Peyer's patch (tissue), 4 donors: ENCODE data around the gene RFTN2. TPM values are rescaled to one million over a fixed set of nuclear protein-coding genes. Genes with fewer than 3 reads are reported as not detected.
"Not testable (repeated sequence)": the region's sequence is repeated elsewhere in the genome, so short reads cannot be mapped to it uniquely, and the experiment has no call there.

Source experiments
- DNase-seq, 3 donors: peaks; one replicate each; pipeline ENCODE4 v3.0.0-alpha.2; 2017 to 2019
- H3K27ac ChIP-seq, 4 donors: fragments of 200-600 bp; sonication (generic); one replicate each; pipeline ENCODE4 v1.5.1; 2016 to 2019
- H3K27me3 ChIP-seq, 2 donors: fragments of 200-600 bp; sonication (generic); one replicate each; pipeline ENCODE4 v1.5.1; 2019
- H3K36me3 ChIP-seq, 3 donors: fragments of 200-600 bp; sonication (generic); one replicate each; pipeline ENCODE4 v1.5.1; 2016 to 2019
- H3K4me1 ChIP-seq, 4 donors: fragments of 200-600 bp; sonication (generic); one replicate each; pipeline ENCODE4 v1.5.1; 2016 to 2019
- H3K4me3 ChIP-seq, 4 donors: fragments of 200-600 bp; sonication (generic); 1 replicate in 3 of 4; 2 replicates in 1 of 4; pipeline ENCODE4 v1.5.1; 2016 to 2019; ENCODE audit warnings: mild to moderate bottlenecking in 1 of 4
- H3K9me3 ChIP-seq, 4 donors: fragments of 200-600 bp; sonication (generic); one replicate each; pipeline ENCODE4 v1.5.1; 2016 to 2019; ENCODE audit warnings: mild to moderate bottlenecking in 1 of 4
- CTCF ChIP-seq, 6 experiments: fragments of 450-650 bp in 4 of 6; fragments of 200-600 bp in 2 of 6; sonication (generic) in 1 of 6; IDR thresholded peaks; one replicate each; pipeline ENCODE4 v1.5.1; 2017 to 2019; ENCODE audit warnings: antibody characterized with exemption in 6 of 6, mild to moderate bottlenecking in 3 of 6, moderate library complexity in 1 of 6
- POLR2A ChIP-seq, 2 donors: fragments of 450-650 bp; IDR thresholded peaks; one replicate each; pipeline ENCODE4 v1.5.1; 2017; ENCODE audit warnings: antibody characterized with exemption in 2 of 2, mild to moderate bottlenecking in 2 of 2, moderate library complexity in 2 of 2
- total RNA-seq, 4 donors: library from RNA; depleted of rRNA; stranded (reverse); fragments of >200 nt; gene quantifications; one replicate each; pipeline ENCODE4 v1.1.0, GENCODE V29; 2016

RFTN2 gene
- total RNA-seq, 4 donors from 2014 or later: 0.47 to 9.9 (median 1.2) TPM

DNA sequence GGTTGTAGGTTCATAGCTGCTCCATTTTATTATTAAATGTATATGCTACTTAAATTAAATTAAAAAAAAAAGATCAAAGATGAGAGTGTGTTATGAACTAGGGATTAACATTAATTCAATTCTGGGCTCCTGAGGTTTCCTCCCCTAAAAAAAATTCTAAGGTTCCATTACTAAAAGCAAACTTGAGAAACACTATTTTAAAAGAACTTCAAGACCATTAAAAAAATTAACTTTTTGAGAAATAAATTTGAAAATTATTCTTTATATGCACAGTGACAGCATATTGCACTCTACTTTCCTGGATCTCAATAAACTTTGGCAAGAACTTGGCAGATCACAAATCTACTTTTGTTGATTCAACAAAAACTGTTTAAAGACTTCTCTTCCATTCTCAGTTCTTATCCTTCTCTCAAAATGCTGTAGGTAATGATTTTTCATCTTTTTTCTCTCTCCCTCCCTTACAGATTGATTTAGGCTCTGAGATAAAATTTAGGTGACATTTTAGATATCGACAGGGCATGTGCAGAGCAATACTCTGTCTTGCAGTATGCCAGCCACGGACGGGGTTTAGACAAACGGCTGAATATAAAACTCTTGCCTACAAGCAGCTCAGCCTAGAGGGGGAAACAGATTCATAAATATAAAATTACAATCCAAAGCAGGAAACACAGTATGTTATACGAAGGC, 29.2 kb upstream of the RFTN2 start:
- H3K27ac ChIP-seq: peak overlapping the region; percentile 71 to 83 (median 79)
- no peak for DNase-seq
- peak overlapping the region; percentile 53 to 83 (median 80) for H3K4me3 ChIP-seq
- TF ChIP-seq CTCF (IDR thresholded peaks at IDR 0.05) (no peak), POLR2A (IDR thresholded peaks at IDR 0.05) (no peak)
- no peaks in the 10 kb centered on the region for H3K27me3 ChIP-seq
- no peaks in the 10 kb centered on the region for H3K36me3 ChIP-seq
- no peaks in the 10 kb centered on the region for H3K9me3 ChIP-seq
- peaks cover 0 to 30% (median 9%) of the 10 kb centered on the region in 4 donors for H3K4me1 ChIP-seq

DNA sequence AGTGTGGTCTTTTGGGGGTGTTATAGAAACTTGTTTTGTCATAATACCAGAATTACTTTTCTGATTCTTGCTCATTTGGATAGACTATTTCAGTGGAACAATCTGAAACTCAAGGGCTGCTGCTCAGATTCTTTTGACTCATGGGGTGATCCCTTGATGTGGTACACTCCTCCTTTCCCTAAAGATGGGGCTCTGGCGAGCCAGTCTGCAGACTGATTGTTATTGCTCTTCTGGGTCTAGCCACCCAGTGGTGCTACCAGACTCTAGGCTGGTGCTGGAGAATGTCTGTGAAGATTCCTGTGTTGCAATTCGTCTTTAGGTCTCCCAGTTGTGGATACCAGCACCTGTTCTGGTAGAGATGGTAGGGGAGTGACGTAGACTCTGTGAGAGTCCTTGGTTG, 25.6 kb upstream of the RFTN2 start:
- no peaks in the 10 kb centered on the region for H3K27me3 ChIP-seq
- peaks cover 0 to 1% (median 0%) of the 10 kb centered on the region in 4 donors for H3K4me1 ChIP-seq
- H3K27ac ChIP-seq: no peak overlapping the region
- no peak for TF ChIP-seq POLR2A (IDR thresholded peaks at IDR 0.05)
- TF ChIP-seq CTCF (IDR thresholded peaks at IDR 0.05): no peak
- no peak overlapping the region for H3K4me3 ChIP-seq
- DNase-seq: no peak
- H3K36me3 ChIP-seq: no peaks in the 10 kb centered on the region
- H3K9me3 ChIP-seq: no peaks in the 10 kb centered on the region

DNA sequence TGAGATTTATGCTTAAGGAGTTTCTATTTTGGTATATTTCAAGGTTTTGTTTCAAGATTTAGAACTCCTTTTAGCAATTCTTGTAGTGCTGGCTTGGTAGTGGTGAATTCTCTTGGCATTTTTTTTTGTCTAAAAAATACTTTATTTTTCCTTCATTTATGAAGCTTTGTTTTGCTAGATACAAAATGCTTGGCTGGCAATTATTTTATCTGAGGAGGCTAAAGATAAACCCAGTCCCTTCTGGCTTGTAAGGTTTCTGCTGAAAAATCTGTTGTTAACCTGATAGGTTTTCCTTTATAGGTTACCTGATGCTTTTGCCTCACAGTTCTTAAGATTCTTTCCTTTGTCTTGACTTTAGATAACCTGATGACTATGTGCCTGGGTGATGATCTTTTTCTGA, 24.3 kb upstream of the RFTN2 start:
- H3K9me3 ChIP-seq, H3K4me1 ChIP-seq, DNase-seq, H3K4me3 ChIP-seq, H3K27ac ChIP-seq, H3K27me3 ChIP-seq, H3K36me3 ChIP-seq: not testable (repeated sequence)

DNA sequence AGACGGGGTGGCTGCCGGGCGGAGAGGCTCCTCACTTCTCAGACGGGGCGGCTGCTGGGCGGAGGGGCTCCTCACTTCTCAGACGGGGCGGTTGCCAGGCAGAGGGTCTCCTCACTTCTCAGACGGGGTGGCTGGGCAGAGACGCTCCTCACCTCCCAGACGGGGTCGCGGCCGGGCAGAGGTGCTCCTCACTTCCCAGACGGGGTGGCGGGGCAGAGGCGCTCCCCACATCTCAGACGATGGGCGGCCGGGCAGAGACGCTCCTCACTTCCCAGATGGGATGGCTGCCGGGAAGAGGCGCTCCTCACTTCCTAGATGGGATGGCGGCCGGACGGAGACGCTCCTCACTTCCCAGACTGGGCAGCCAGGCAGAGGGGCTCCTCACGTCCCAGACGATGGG, 21.2 kb upstream of the RFTN2 start:
- not testable (repeated sequence) for H3K4me3 ChIP-seq

DNA sequence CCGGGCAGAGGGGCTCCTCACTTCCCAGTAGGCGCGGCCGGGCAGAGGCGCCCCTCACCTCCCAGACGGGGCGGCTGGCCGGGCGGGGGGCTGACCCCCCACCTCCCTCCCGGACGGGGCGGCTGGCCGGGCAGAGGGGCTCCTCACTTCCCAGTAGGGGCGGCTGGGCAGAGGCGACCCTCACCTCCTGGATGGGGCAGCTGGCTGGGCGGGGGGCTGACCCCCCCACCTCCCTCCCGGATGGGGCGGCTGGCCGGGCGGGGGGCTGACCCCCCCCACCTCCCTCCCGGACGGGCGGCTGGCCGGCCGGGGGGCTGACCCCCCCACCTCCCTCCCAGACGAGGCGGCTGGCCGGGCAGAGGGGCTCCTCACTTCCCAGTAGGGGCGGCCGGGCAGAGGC, 20.6 kb upstream of the RFTN2 start:
- not testable (repeated sequence) for H3K9me3 ChIP-seq, H3K27me3 ChIP-seq, H3K4me1 ChIP-seq, H3K27ac ChIP-seq, DNase-seq, H3K36me3 ChIP-seq, H3K4me3 ChIP-seq

More for the DNA sequence above, 21.2 kb upstream of the RFTN2 start:
- H3K9me3 ChIP-seq, H3K4me1 ChIP-seq, DNase-seq, H3K27me3 ChIP-seq, H3K27ac ChIP-seq, H3K36me3 ChIP-seq: not testable (repeated sequence)

- DNase-seq: not testable (repeated sequence)
These were observed 19.8 kb upstream of the RFTN2 start for GRCh38 chr2:197695206-197695605.

DNA sequence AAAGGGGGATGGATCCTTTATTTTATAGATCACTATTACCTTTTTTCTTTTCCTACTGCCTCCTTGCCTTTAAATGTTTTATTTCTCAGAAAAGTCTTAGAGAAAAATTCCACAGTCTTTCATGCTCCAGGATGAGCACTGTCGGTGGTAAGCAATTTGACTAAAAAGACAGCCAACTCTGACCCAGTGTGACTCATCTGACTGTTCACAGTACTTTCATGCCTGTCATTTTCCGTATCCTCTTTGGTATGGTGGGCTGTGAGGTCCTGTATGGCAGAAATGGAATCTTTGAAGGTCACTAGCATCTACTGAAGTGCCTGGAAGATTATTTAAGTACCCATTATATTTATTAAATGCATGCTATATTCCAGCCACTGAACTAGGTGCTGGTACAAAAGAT, 2.1 kb upstream of the RFTN2 start:
- no peak overlapping the region for H3K27ac ChIP-seq
- no peaks in the 10 kb centered on the region for H3K9me3 ChIP-seq
- DNase-seq: no peak
- H3K4me3 ChIP-seq: no peak overlapping the region
- TF ChIP-seq POLR2A (IDR thresholded peaks at IDR 0.05) (no peak), CTCF (IDR thresholded peaks at IDR 0.05) (no peak)
- no peaks in the 10 kb centered on the region for H3K36me3 ChIP-seq
- H3K27me3 ChIP-seq: no peaks in the 10 kb centered on the region
- no peaks in the 10 kb centered on the region for H3K4me1 ChIP-seq

More at GRCh38 chr2:197695206-197695605, 19.8 kb upstream of the RFTN2 start:
- not testable (repeated sequence) for H3K4me3 ChIP-seq, H3K4me1 ChIP-seq, H3K27ac ChIP-seq, H3K27me3 ChIP-seq, H3K36me3 ChIP-seq, H3K9me3 ChIP-seq

GRCh38 chr2:197677056-197677455, 1.7 kb upstream of the RFTN2 start:
- TF ChIP-seq POLR2A (IDR thresholded peaks at IDR 0.05) (no peak), CTCF (IDR thresholded peaks at IDR 0.05) (no peak)
- no peaks in the 10 kb centered on the region for H3K9me3 ChIP-seq
- H3K4me1 ChIP-seq: no peaks in the 10 kb centered on the region
- DNase-seq: no peak
- H3K36me3 ChIP-seq: no peaks in the 10 kb centered on the region
- H3K27ac ChIP-seq: no peak overlapping the region
- no peak overlapping the region for H3K4me3 ChIP-seq
- no peaks in the 10 kb centered on the region for H3K27me3 ChIP-seq
